ENCODE results near the gene LDB3. TPM values are rescaled to one million over a fixed set of nuclear protein-coding genes. Genes with fewer than 3 reads are reported as not detected.

LDB3 gene
- total and polyA plus RNA-seq, 7 donors, result 1.2 to 42.1 (median 13.2) TPM

DNA sequence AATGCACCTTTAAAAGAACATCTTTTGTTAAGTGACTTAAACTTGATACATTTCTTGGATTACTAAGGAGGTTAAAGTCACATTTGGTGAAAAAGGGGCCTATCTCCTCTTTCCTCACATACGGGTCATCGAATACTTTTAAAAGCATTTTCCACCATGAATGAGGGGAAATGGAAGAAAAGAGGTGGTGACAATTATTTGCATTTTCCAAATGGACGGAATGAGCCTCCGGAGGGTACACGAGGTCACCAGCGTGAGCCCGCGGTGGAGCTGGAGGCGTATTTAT lies 87.1 kb downstream of the LDB3 start:
- peak overlapping the region; percentile 98 to 100 (median 99) for H3K27ac ChIP-seq
- H3K27me3 ChIP-seq, result no peaks in the 10 kb centered on the region
- H3K36me3 ChIP-seq, result no peaks in the 10 kb centered on the region
- no peak for DNase-seq
- intact Hi-C loops (cut with DNase I), result no loop called here
- 1 to 9% methylated on average over 9 of the region's 9 CpGs for WGBS, 2 donors
- peak overlapping the region; percentile 69 to 94 (median 84) for H3K4me3 ChIP-seq
- peaks cover 0 to 45% (median 34%) of the 10 kb centered on the region in 4 donors for H3K4me1 ChIP-seq
- H3K9me3 ChIP-seq, result no peaks in the 10 kb centered on the region
- TF ChIP-seq, protein P1, sequence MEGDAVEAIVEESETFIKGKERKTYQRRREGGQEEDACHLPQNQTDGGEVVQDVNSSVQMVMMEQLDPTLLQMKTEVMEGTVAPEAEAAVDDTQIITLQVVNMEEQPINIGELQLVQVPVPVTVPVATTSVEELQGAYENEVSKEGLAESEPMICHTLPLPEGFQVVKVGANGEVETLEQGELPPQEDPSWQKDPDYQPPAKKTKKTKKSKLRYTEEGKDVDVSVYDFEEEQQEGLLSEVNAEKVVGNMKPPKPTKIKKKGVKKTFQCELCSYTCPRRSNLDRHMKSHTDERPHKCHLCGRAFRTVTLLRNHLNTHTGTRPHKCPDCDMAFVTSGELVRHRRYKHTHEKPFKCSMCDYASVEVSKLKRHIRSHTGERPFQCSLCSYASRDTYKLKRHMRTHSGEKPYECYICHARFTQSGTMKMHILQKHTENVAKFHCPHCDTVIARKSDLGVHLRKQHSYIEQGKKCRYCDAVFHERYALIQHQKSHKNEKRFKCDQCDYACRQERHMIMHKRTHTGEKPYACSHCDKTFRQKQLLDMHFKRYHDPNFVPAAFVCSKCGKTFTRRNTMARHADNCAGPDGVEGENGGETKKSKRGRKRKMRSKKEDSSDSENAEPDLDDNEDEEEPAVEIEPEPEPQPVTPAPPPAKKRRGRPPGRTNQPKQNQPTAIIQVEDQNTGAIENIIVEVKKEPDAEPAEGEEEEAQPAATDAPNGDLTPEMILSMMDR (IDR thresholded peaks at IDR 0.05), result no peak
- peak in 1 of 4 donors; percentile 43 for TF ChIP-seq EP300 (IDR thresholded peaks at IDR 0.05)

DNA sequence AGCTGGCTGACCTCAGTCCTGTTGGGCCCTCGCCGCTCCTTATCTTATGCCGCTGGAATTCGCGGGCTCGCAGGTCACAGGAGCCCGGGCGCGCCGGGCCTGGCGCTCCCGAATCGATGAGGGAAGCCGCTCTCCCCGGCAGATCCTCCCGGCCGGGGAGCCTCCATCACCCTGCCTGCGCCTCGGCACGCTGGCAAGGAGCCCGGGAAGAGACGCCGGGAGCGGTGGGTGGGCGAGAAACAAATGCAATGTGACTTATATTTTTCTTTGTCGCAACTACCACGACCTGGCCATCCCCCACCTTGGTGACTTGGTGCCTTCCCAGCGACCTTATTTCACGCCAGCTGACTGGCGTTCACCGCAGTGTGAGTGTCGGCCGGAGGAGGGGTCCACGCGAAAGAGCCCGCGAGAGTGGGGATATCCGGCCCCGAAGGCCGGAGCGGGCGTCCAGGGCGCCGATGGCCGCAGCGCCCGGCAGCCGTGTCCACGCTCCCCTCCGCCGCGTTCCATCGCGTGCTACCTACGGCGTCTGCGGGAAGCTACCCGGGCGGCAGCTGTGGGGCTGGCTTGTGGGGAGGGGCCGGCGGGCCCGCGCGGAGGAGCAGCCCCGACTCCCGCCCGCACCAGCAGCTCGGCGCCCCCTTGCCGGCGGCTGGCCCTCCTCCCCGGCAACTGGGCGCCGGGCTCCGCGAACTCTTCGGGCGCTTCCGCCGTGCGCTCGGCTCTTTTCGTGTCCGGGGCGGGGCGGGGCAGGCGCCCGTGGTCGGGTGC lies 87.6 kb downstream of the LDB3 start:
- Histone ChIP-seq H3K4me3 (peak overlapping the region; percentile 69 to 94 (median 84)), H3K36me3 (no peaks in the 10 kb centered on the region), H3K9me3 (no peaks in the 10 kb centered on the region), H3K4me1 (peaks cover 0 to 51% (median 39%) of the 10 kb centered on the region in 4 donors), H3K27ac (peak overlapping the region; percentile 98 to 100 (median 99)), H3K27me3 (no peaks in the 10 kb centered on the region)
- peak; percentile 30 to 45 for TF ChIP-seq POLR2A (IDR thresholded peaks at IDR 0.05)
- TF ChIP-seq POLR2AphosphoS5 (IDR thresholded peaks at IDR 0.05), result peak; percentile 74 to 80 (median 77)
- TF ChIP-seq EP300 (IDR thresholded peaks at IDR 0.05), result peak in 1 of 4 donors; percentile 82
- TF ChIP-seq, protein P1 (IDR thresholded peaks at IDR 0.05), result no peak
- peak; percentile 95 for DNase-seq
- 0 to 1% methylated on average over 89 of the region's 89 CpGs for WGBS, 2 donors
- intact Hi-C loops (cut with DNase I), result no loop called here

DNA sequence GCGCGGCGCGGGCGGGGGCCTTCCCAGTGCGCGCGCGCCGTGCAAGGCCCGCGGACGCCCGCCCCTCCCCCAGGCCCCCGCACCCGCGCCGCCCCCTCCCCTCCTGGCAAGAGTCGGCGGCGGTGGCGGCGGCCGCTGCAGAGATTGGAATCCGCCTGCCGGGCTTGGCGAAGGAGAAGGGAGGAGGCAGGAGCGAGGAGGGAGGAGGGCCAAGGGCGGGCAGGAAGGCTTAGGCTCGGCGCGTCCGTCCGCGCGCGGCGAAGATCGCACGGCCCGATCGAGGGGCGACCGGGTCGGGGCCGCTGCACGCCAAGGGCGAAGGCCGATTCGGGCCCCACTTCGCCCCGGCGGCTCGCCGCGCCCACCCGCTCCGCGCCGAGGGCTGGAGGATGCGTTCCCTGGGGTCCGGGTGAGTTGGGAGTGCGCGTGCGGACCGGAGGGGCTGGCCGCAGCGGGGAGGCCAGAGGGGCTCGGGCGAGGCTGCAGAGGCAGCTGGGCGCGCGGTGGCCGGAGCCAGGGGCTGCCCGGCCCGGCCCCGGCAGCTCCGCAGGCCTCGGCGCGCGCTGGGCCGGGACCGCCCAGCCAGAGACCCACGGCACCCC lies 88.3 kb downstream of the LDB3 start, which contains the start of gene BMPR1A:
TSS of gene BMPR1A (plus strand) at position 109 of the 602 bp plus-strand sequence. CDS start 119,400 bp downstream, outside the sequence.
- peaks cover 0 to 57% (median 45%) of the 10 kb centered on the region in 4 donors for H3K4me1 ChIP-seq
- H3K36me3 ChIP-seq, result no peaks in the 10 kb centered on the region
- DNase-seq, result no peak
- peak within 1 kb of the TSS; percentile 69 to 94 (median 84) for H3K4me3 ChIP-seq
- intact Hi-C loops (cut with DNase I), result loop anchor here (1.0 kb wide), 2 partner anchors 23 to 45 kb away; no protein-coding TSS in a partner anchor
- 1% methylated on average over 85 of the region's 85 CpGs for WGBS, 2 donors
- H3K9me3 ChIP-seq, result no peaks in the 10 kb centered on the region
- peak within 1 kb of the TSS; percentile 98 to 100 (median 99) for H3K27ac ChIP-seq
- H3K27me3 ChIP-seq, result no peaks in the 10 kb centered on the region
- TF ChIP-seq POLR2A (IDR thresholded peaks at IDR 0.05) (peak; percentile 17 to 56), POLR2AphosphoS5 (IDR thresholded peaks at IDR 0.05) (peak; percentile 86 to 96 (median 90)), EP300 (IDR thresholded peaks at IDR 0.05) (no peak)
- TF ChIP-seq, protein P1 (IDR thresholded peaks at IDR 0.05), result no peak

DNA sequence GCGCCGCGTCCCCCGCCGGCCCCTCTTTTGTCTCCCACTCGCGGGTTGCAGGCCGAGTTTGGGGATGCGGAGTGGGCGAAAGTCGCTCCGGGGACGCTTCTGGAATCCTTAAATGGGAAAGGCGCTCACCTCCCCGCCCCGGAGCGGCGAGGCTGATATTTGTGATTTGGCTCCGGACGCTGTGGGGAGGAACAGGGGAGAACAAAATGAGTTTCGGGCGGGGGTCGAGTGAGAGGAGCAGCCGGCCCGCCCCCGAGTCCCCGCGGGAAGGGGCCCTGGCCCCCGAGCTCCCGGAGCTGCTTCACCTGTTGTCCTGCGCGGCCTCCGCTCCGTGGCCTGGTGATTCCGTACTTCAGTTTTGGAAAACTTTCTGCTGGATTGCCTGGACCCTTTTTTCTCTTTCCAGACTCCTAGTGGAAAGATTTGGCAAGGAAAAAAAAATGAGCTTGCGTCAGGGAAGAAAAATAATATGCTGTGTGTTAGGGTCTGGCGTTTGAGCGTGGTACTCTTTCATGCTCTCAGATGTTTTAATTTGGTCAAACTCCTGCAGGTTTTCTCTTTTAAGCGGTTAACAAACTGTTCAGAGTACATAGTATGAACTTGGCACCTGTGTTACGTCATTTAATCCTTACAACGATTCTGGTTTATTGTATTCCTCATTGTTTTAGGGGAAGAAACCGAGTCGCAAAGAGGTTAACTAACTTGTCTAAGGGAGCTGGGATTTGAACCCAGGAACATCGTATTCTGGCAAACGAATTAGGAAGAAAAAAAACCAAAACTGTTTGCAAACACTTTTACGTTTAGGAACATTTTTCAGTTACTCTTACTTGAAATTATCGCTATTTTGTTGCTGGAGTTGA lies 89.0 kb downstream of the LDB3 start:
- peaks cover 0 to 63% (median 52%) of the 10 kb centered on the region in 4 donors for H3K4me1 ChIP-seq

More for the DNA sequence above, 89.0 kb downstream of the LDB3 start:
- Histone ChIP-seq H3K9me3 (no peaks in the 10 kb centered on the region), H3K27ac (peak overlapping the region; percentile 98 to 100 (median 99)), H3K27me3 (no peaks in the 10 kb centered on the region), H3K36me3 (no peaks in the 10 kb centered on the region), H3K4me3 (peak overlapping the region; percentile 69 to 88 (median 83))
- DNase-seq, result peak; percentile 82
- TF ChIP-seq, protein P1 (IDR thresholded peaks at IDR 0.05), result peak in 3 of 4 experiments; percentile 14 to 43 (median 39)
- peak in 1 of 2 donors; percentile 33 for TF ChIP-seq POLR2A (IDR thresholded peaks at IDR 0.05)
- TF ChIP-seq EP300 (IDR thresholded peaks at IDR 0.05), result no peak
- TF ChIP-seq POLR2AphosphoS5 (IDR thresholded peaks at IDR 0.05), result peak; percentile 58 to 80 (median 68)
- 2 to 4% methylated on average over 47 of the region's 47 CpGs for WGBS, 2 donors
- intact Hi-C loops (cut with DNase I), result loop anchor here (1.0 kb wide), 2 partner anchors 24 to 46 kb away; no protein-coding TSS in a partner anchor
